NCI-H187 treated with DMSO at 0.1 percent for 48 hours (cell line): ENCODE data around the gene SMYD3.
A peak's percentile ranks its signal among the peaks of the same experiment; 100 is the strongest.

ENCODE experiments used
- DNase-seq: peaks from one replicate; lab custom pipeline; 2025; lab: John Stamatoyannopoulos, UW

SMYD3 gene

GRCh38 chr1:245903851-245904250 lies 603.2 kb downstream of the SMYD3 start:
- DNase-seq: no peak

GRCh38 chr1:245901565-245901964 lies 605.5 kb downstream of the SMYD3 start:
- DNase-seq: no peak

- DNase-seq: no peak
Measured at GRCh38 chr1:245901037-245901436, 606.0 kb downstream of the SMYD3 start.

- DNase-seq: no peak
Measured at GRCh38 chr1:245898581-245898980, 608.5 kb downstream of the SMYD3 start.

GRCh38 chr1:245896258-245896657 lies 610.8 kb downstream of the SMYD3 start:
- no peak for DNase-seq

- DNase-seq: no peak
Measured at GRCh38 chr1:245895455-245895959, 611.6 kb downstream of the SMYD3 start.

- DNase-seq: no peak
Measured at GRCh38 chr1:245894843-245895242, 612.2 kb downstream of the SMYD3 start.

- DNase-seq: no peak
Measured at GRCh38 chr1:245893025-245893424, 614.1 kb downstream of the SMYD3 start.

- DNase-seq: no peak
Measured at GRCh38 chr1:245888809-245889208, 618.3 kb downstream of the SMYD3 start.

- DNase-seq: no peak
Measured at GRCh38 chr1:245887829-245888228, 619.2 kb downstream of the SMYD3 start.

GRCh38 chr1:245881767-245882391 lies 625.2 kb downstream of the SMYD3 start:
- no peak for DNase-seq

- no peak for DNase-seq
Measured at GRCh38 chr1:245880754-245881403, 626.2 kb downstream of the SMYD3 start.

- no peak for DNase-seq
Measured at GRCh38 chr1:245879091-245879490, 628.0 kb downstream of the SMYD3 start.

- no peak for DNase-seq
Measured at GRCh38 chr1:245878585-245878984, 628.5 kb downstream of the SMYD3 start.

GRCh38 chr1:245877976-245878375 lies 629.1 kb downstream of the SMYD3 start:
- no peak for DNase-seq

- no peak for DNase-seq
Measured at GRCh38 chr1:245876586-245876985, 630.5 kb downstream of the SMYD3 start.

- DNase-seq: no peak
Measured at GRCh38 chr1:245875581-245876261, 631.4 kb downstream of the SMYD3 start.

GRCh38 chr1:245874942-245875580 lies 632.0 kb downstream of the SMYD3 start:
- peak; percentile 23 for DNase-seq

GRCh38 chr1:245873883-245874671 lies 633.0 kb downstream of the SMYD3 start:
- no peak for DNase-seq

GRCh38 chr1:245873068-245873467 lies 634.0 kb downstream of the SMYD3 start:
- no peak for DNase-seq

- DNase-seq: no peak
Measured at GRCh38 chr1:245872475-245872874, 634.6 kb downstream of the SMYD3 start.

GRCh38 chr1:245871915-245872314 lies 635.2 kb downstream of the SMYD3 start:
- no peak for DNase-seq
